CD4-positive, alpha-beta T cell treated with Interleukin-15 for 1 hour (primary cell): ENCODE measurements around the gene TMED8.
"Not testable (repeated sequence)": the region's sequence is repeated elsewhere in the genome, so short reads cannot be mapped to it uniquely, and the experiment has no call there.

Experiments
- DNase-seq: peaks from one replicate; pipeline ENCODE4 v3.0.0-alpha.2; 2020

Gene TMED8

DNA sequence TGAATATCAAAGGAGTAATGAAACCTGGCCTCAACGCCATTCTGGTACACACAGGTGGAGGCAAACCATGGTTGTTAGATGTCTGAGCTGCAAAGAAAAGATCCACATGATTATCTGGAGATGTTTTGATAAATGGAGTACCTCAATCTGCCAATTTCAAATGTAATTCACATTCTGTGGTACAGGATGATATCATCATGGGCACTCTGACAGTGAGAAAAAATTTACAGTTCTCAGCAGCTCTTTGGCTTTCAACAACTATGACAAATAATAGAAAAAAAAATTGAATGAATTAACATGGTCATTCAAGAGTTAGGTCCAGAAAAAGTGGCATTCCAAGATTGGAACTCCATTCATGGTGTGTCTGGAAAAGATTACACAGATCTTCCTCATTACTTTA is 17.3 kb downstream of the TMED8 start:
- DNase-seq, result no peak

DNA sequence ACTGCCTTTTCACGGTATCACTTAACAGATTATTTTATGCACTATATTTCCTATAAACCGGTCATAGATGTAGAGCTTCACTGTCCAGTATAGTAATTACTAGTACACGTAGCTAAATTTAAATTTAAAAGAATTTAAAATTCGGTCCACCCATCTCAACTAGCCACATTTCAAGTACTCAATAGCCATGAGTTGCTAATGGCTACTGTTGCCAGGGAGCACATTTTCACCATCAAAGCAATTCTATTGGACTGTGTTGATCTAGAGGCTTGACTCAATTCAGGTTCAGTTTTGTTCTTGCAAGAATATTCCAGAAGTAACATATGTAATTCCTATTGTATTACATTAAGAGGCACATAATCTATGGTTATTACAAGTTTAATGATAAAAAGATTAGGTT is 20.0 kb downstream of the TMED8 start:
- no peak for DNase-seq

DNA sequence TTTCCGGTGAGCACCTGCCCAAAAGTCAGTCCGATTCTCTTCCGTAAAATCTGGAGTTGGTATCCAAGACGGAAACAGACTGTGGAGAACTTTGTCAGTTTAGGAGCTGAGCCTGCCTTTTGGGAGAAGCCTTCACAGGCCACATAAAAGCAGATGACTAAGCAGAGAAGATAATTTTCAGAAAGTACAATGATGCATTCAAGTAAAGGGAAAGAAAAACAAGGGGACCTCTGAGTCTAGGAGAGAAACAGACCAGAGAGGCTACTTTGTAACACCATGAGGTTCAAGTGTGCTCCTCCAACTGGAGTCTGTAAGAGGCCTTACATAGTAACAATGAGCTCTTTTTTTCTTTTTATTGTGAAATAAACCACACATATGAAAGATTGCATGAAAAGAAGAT is 21.1 kb downstream of the TMED8 start:
- no peak for DNase-seq

DNA sequence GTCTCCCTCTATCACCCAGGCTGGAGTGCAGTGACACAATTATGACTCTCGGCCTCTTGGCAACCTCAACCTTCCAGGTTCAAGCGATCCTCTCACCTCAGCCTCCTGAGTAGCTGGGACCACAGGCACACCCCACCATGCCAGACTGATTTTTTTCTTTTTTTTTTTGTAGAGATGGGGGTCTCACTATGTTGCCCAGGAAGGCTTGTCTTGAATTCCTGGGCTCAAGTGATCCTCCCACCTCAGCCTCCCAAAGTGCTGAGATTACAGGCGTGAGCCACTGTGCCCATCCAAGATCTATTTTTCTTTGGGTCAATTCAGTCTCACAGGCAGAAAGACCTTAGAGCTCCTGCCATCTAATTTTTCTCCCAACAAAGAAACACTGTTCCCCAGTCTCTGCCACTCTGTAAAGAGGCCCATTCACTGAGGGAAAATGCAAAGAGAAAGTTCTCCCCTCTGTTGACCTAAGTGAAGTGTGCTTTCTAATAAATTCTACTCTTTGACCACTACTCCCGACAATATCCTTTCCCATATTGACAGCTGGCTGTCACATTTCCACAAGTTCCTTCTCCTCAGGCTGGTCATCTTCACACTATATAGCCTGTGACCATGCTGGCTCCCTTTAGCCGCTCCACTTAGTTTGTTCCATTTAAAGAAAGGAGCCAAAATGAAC is 23.3 kb downstream of the TMED8 start:
- DNase-seq, result no peak

DNA sequence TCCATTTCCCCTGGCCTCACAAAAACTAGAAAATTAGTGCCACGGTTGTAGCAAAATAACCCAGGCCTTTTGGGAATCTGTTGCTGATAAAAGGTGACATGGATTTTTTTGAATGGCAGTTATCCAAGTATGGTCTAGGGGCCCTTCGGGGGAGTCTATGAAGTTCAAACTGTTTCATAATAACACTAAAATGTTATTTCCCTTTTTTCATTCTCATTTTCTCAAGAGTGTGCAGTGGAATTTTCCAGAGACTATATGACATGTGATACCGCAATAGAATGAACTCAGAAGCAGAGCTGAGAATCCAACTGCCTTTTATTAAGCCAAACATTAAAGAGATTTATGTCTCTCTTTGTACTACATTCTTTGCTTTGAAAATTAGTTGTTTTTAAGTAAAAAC is 29.1 kb downstream of the TMED8 start:
- no peak for DNase-seq

DNA sequence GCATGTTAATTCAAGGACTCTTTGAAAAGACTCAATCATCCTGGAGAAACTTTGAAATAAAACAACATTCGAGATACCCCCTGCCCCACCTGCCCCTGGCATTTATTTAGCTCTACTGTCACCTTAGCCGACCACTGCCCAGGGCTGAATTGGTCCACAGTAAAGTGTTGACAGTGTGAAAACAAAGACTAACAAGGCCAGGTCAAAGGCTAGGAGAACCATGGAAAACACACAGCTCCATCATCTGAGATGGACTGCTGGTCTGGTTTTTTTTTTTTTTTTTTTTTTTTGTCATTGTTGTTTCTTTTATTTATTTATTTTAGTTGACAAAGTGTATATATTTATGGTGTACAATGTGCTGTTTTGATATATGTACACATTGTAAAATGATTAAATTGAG is 30.4 kb downstream of the TMED8 start:
- DNase-seq, result no peak

DNA sequence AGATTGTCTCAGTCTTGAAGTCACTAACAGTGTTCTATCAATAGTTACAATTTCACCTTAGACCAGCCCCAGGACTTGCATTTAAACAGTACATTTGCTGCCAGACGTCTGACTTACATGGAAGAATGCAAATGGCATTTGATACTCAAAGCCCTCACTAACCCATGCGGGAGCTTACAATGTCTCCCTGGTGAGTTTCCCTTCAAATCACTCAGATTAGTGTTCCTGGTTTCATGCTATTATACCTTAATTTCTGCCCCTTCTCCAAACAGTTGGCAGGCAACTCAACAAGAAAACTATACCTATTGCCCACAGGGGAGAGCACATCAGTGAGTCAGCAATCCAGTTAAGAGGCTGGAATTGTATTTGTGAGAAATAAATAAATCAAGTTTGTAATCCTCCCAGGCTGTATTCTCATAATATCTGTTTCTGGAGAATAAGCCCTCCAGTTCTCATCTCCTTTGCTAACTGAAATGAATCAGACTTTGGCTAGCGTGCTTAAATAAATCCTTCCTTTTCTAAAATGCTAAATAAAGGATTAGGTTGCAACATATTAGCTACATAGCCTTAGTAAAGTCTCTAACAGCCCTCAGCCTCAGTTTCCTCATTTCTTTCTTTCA is 32.4 kb downstream of the TMED8 start:
- DNase-seq, result no peak

DNA sequence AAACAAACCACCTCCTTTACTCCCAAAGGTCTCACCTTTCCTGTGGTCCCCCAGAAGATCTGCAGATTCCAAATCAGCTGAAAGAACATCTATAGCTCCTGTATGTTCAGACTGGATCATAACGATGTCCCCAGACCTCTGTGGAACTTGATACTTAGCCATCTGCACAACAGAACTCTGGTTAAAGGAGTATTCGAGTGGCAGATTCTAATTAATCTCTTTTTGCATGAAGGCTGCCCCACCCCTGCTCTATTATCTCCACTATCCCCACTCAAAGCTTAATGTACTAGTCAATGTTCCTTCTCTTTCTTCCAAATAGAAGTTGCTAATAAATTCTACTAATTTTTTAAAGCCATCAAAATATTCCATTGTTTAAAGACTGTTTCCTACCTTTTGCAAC is 33.2 kb downstream of the TMED8 start:
- DNase-seq, result no peak

DNA sequence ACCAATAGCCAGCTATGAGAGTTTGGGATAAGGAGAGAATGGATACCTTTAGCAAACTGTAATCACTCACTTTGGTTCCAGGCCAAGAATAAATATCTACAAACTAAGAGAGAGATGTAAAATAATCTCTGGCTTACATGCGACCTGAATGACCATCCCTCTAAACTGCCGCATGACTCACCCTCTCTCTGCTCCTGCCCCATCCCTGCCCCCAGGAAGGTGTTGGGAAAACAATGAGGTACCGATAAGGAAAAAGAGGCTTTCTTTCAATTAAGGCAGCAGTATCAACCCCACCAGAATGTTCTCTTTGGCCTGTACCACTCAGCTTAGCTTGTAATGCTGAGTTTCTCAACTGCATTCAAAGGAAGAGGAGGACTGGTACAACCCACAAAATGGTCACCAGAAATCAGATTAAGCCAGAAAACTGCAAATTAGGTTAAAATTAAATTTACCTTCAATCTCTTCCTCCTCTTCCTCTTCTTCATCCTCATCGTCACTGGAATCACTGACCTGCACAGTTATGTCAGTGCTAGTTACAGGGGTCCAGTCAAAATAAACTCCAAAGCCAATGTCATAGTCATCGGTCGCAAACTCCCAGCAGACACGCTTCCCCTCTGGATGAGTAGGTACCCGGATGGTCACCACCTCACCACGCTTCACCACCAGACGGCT is 34.0 kb downstream of the TMED8 start:
- no peak for DNase-seq

DNA sequence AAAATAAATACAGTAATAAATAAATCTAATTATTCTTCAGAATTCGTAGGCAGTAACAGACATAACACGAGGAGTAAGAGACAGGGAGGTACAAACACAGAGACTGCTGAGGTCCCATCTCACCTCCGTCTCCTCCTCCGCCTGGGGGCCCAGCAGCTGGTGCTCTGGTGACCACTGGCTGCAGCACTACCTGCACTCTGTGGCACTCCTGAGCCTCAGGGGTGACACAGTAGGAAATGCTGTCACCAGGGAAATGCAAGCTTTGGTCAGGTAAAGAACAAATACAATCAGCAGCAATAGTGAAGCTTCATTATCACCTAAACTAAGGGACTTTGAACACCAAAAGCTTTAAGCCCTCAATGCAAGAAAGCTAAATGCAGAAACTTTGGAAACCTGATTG is 36.5 kb downstream of the TMED8 start:
- DNase-seq, result no peak

DNA sequence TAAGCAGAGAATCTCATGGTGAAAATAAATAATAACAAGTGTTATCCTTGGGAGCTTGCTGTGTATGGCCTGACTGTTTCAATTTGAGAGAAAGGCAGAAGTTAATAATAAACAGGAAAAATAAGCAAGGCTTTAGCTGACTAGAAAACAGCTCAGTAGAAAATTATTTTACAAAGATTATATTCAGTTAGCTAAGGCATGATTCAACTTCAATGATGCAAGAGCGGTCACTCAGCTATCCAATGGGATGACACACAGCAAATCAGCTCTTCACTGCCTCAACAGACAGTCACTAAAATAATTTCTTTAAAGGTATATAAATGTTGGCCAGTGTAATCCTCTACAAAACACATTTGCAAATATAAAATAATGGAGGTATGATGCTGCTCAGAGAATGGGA is 37.5 kb downstream of the TMED8 start:
- no peak for DNase-seq

DNA sequence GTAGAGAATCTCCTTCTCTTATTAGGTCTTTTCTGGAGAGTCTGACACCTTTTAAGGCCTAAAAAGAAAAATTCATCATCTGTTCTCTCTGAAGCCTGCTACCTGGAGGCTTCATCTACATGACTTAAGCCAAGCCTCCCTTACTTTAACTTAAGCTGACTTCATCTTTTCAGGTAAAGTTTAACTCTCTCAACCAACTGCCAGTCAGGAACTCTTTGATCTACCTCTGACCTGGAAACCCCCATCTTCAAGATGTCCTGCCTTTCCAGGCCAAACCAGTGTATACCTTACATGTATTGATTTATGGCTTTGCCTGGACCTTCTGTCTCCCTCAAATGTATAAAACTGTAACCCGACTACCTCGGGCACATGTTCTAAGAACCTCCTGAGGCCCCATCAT is 38.6 kb downstream of the TMED8 start:
- DNase-seq, result no peak

DNA sequence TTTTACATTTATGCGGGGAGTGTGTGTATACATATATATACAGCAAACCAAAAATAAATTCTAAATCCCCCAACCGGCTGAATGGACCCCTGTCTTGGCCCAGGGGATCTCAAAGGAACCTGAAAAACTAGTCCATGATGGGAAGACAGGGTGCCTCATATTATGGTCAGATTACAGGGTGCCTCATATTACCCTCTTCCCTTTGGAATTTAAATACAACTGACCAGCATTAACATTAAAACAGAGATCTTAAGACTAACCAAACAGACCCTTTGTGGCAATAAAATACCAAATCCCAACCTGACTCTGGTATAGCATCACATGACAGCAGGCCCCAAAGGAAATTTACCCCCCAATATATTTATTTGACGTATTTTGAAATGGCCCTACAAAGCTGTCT is 39.0 kb downstream of the TMED8 start:
- no peak for DNase-seq

DNA sequence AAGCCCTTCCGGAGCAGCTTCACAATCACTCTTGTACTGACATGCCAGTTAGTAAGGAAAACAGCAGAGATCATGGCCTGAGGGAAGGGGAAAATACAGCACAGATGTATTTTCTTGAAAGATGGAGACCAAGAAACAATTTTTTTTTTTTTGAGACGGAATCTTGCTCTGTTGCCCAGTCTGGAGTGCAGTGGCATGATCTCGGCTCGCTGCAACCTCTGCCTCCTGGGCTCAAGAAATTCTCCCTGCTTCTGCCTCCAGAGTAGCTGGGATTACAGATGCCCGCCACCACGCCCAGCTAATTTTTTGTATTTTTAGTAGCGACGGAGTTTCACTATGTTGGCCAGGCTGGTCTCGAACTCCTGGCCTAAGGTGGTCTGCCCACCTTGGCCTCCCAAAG is 39.6 kb downstream of the TMED8 start:
- DNase-seq, result not testable (repeated sequence)

DNA sequence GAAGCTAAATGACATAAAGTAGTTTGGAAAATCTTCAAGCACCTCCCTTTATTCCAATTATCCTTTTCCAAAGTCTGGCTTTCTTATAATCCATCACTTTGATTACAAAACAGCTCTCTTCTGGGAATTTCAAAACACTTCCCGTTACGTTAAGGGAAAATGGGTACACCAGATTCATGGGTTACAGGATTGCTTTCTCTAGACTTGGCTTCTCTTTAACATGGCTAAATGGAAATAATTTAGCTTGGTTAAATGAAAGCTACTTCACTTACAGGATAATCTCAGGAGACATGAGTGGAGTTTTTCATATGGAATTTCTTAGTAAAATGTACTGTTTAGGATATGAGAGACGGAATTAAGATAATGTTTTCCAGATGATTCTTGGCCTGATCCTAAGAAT is 41.3 kb downstream of the TMED8 start:
- no peak for DNase-seq

DNA sequence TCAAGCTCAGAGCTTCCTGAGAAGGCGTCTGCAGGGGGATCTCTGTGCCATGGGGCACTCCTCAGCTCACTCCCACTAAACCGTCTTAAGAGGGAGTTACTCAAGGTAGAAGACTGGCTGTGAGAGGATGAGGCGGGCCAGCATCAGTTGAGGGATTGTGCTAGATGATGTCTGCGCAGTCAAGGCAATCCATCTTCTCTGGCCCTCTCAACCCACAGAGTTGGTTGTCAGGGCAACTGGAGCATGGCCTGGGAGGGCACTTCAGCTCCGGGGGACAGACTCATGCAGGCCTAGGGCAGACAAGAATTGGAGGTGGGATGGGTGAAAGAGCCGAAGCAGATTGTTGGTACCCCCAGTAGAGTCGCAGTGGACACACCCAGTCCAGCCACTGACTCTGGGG is 47.0 kb downstream of the TMED8 start:
- DNase-seq, result no peak

DNA sequence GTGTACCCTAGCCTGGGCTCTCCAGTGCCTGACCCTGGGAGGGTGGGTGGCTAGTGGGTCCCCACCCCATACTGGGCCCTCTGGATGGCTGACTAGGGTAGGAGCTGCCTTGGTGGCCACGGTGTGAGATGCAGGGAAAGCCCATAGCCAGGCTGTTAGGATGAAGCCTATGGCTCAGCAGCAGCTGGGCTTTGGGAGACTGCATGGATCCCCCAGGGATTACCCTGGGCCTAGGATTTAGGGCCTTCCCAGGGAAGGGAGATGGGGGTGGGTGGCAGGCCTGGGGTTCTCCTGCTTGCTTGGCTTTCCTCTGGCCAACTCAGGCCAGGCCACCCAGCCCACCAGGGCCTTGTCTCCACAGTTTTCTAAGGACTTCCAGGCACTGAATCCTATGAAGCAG is 49.8 kb downstream of the TMED8 start:
- DNase-seq, result no peak

DNA sequence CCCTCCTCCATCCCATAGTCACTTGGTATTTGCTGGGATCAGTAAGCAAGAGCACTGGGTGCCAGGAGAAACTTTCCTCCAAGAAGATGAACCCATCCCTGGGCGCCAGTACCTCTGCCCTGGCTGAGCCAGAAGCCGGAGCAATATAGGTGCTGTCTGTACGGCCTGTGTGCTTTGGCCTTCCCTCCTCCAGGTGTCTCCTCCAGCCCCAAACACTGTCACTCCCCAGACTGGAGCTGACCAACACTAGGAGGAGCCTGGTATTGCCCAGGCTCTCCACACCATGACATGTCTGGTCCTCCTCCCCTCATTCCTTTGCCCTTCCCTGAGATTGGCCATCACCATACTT is 51.2 kb downstream of the TMED8 start:
- no peak for DNase-seq

DNA sequence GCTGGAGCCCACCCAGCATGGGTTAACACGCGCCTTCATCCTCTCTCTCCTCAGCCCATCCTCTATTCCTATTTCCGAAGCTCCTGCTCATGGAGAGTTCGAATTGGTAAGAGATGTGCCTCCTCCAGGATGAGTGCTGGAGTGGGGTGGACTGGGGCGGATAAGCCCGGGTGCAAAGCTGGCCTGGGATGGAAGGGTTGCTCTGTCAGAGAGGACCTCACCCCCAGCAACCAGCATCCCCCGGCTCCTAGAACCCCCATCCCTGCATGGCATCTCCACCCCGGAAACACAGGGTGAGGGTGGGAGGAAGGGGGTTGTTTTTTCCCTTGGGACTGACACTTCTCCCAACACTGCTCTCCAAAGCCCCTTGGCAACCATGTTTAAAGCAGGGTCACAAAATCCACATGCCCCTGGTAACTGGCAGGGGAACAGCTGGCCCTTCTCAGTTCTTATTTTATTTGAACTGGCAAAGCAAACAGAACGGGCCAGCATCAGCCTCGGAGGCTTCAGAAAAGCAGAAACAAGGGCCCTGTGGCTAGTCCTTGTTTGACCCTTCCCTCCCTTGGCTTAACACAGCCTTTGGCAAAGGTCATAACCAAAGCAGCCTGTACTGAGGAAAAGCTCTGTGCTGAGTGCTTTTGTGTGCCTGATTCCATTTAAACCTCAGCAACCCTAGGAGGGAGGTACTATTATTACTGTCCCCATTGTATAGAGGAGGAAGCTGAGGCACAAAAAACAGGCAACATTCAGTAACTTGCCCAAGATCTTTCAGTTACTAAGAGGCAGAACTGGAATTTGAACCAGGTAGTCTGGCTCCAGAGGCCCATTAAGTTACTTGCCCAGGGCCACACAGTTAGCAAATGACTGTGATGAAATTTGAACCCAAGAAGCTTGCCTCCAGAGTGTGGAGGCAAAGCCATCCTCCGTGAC is 51.8 kb downstream of the TMED8 start:
- no peak for DNase-seq

DNA sequence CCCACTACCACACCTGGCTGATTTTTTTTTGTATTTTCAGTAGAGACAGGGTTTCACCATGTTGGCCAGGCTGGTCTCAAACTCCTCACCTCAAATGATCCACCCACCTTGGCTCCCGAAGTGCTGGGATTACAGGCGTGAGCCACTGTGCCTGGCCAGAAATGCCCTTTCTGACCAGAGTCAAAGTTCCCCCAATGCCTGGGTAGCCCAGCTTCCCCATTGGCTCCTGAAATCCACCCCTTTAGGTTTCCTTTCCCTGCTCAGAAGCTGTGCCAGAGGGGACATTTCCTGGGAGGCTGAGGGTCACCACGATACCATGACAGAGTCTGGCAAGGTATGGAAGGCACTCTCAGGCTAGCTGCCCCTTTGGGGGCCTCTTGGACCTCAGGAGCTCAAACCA is 52.6 kb downstream of the TMED8 start:
- no peak for DNase-seq

DNA sequence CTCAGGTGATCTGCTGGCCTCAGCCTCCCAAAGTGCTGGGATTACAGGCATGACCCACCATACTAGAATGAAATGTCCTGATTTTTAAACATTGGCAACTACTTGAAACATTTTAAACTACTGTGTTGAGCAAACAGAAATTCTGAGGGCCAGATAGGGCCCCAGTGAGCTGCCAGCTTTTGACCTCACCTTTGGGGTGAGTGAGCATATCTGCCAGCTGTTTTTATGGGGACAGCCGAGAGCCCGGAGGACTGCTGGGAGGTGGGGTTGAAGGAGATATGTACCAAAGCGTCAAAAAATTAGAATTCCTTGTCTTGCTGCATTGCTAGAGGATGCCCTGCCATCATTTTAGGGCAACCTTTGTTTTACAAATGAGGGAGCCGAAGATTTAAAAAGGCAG is 53.3 kb downstream of the TMED8 start:
- DNase-seq, result no peak

DNA sequence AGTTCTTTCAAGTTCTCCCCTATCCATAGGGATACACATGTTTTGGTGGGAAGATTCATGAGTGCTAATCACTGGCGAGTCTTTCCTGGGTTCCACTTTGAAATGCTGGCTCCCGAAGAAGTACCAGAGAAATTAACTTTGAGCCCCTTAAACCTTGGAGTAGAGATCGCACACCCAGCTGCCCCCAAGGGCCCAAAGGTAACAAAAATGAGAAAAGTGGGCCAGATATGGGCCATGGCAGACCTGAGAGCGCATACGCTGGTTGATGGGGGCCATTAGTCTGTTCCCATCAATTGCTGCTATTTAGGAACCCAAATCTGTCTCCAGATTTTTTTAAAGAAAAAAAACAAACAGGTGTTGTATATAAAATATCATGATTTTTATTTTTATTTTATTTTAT is 53.9 kb downstream of the TMED8 start:
- DNase-seq, result no peak

DNA sequence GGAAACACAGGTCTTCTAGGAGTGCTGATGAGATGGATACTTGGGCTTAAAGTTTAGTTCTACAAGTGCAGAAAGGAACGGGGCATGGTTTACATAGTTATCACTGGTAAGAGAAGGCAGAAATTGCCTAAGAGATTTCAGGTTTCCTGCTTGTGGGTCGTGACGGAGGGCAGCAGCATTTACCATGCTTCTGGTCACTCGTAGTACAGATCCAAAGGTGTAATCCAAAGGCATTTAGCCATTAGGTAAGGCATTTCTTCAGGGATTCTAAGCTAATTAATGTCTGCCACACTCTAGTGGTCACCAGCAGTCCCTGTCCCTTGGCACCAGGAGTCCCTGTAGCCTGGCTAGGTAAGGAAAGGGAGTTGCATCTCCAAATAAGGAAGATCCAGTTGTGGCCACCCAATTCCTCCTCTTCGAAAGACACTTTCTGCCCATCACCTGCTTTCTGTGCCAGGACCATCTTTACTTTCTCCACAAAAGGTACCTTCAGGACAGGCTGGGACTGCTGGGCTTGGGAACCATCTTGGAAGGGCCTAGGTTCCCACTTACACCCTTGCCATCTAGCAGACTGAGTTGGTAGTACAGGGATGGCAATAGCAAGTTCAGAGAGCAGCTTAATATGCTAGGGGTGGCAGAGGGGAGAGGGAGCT is 54.5 kb downstream of the TMED8 start:
- DNase-seq, result no peak
